ENCODE results near the gene TCF12.

DNA sequence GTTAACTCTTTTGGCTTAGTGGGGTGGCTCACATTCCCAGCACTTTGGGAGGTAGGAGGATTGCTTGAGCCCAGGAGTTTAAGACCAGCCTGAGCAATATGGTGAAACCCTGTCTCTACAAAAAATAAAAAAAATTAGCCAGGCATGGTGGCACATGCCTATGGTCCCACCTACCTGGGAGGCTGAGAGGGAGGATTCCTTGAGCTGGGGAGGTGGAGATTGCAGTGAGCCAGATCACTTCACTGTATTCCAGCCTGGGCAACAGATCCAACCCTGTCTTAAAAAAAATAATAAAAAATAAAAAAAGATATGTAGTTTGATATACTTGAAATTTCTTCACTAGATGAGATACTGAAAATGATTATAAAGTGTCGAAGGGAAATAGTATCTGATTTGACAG lies 178.8 kb downstream of the TCF12 start:
- TF ChIP-seq POLR2A (IDR thresholded peaks at IDR 0.05; ENCODE audit: low read depth, low read length) (no peak), EZH2 (IDR thresholded peaks at IDR 0.05; ENCODE audit: borderline replicate concordance, low read depth, low read length, severe bottlenecking) (no peak), POLR2AphosphoS5 (IDR thresholded peaks at IDR 0.05; ENCODE audit: insufficient read depth, low read depth, low read length) (no peak), JUN (IDR thresholded peaks at IDR 0.05; ENCODE audit: borderline replicate concordance, insufficient read depth, insufficient read length, low read depth) (no peak), FOS (IDR thresholded peaks at IDR 0.05; ENCODE audit: borderline replicate concordance, insufficient read depth, low read length) (no peak), MYC (IDR thresholded peaks at IDR 0.05; ENCODE audit: low read depth, low read length) (no peak)
- TF ChIP-seq, protein P1, sequence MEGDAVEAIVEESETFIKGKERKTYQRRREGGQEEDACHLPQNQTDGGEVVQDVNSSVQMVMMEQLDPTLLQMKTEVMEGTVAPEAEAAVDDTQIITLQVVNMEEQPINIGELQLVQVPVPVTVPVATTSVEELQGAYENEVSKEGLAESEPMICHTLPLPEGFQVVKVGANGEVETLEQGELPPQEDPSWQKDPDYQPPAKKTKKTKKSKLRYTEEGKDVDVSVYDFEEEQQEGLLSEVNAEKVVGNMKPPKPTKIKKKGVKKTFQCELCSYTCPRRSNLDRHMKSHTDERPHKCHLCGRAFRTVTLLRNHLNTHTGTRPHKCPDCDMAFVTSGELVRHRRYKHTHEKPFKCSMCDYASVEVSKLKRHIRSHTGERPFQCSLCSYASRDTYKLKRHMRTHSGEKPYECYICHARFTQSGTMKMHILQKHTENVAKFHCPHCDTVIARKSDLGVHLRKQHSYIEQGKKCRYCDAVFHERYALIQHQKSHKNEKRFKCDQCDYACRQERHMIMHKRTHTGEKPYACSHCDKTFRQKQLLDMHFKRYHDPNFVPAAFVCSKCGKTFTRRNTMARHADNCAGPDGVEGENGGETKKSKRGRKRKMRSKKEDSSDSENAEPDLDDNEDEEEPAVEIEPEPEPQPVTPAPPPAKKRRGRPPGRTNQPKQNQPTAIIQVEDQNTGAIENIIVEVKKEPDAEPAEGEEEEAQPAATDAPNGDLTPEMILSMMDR (IDR thresholded peaks at IDR 0.05; ENCODE audit: extremely low read depth in 1 of 2, insufficient read depth in 1 of 2, low read depth in 1 of 2, low read length in 2 of 2), result no peak
- TF ChIP-seq, protein P2, sequence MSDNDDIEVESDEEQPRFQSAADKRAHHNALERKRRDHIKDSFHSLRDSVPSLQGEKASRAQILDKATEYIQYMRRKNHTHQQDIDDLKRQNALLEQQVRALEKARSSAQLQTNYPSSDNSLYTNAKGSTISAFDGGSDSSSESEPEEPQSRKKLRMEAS (IDR thresholded peaks at IDR 0.05; ENCODE audit: insufficient read depth, insufficient read length), result no peak
